ENCODE results near the gene ANKRD65. TPM values are rescaled to one million over a fixed set of nuclear protein-coding genes. Genes with fewer than 3 reads are reported as not detected.

ANKRD65 gene
- total and polyA plus RNA-seq, 2 donors (not counting 3 experiments of a cell fraction or from before 2014, with no cell fraction given): 0.15 to 0.38 TPM

DNA sequence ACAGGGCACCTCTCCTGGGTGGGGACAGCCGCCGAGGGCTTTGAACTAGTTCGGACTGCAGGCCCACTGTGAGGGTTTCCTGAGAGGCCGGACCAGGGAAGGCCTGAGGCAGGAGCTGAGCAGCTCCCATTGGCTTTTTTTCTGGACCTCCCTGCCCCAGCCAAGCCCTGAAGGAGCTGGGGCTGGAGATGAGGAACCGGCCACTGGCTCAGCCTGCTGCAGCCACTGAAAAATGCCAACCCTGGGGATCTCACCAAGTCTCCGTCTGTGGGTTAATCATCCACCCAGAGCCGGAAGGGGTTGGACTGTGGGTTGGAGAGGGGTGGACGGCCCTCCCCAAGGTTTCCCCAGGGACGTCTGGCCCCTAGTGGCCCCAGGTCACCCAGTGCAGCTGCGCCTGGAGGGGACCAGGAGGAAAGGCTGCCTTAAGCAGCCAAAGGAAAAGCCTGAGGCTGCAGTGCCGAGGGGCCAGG, 16.9 kb upstream of the ANKRD65 start:
- CTCF ChIA-PET: interaction anchor here (1.4 to 4.4 kb wide), 3 partner anchors 10 to 35 kb away, joined by 4 to 23 read pairs (median 7); no protein-coding TSS in a partner anchor
- no peak for FAIRE-seq

More for the DNA sequence above, 16.9 kb upstream of the ANKRD65 start:
- no peaks in the 10 kb centered on the region for H3K36me3 ChIP-seq (ENCODE audit: control insufficient read depth in 2 of 2, extremely low read depth in 1 of 2, insufficient read depth in 2 of 2, low read length in 2 of 2)
- no peak overlapping the region for H3K27ac ChIP-seq (ENCODE audit: insufficient read depth, low read depth, low read length)
- DNase-seq (ENCODE audit: low read depth, low spot score): no peak
- POLR2A ChIA-PET: no interaction called here
- H4K20me1 ChIP-seq (replicated peaks; ENCODE audit: control insufficient read depth, extremely low read depth, insufficient read depth, low read length): no peaks in the 10 kb centered on the region
- intact Hi-C loops (cut with micrococcal nuclease) (no loop called here), dilution Hi-C loops (cut with MboI; ENCODE audit: extremely low pct_ligation_motif_present, low sequenced_read_pairs) (no loop called here)
- H3K9me3 ChIP-seq (replicated peaks; ENCODE audit: control insufficient read depth, insufficient read depth, low read length): no peaks in the 10 kb centered on the region
- H3K9me1 ChIP-seq (replicated peaks; ENCODE audit: control insufficient read depth, extremely low read depth, insufficient read depth, low read length): no peaks in the 10 kb centered on the region
- TF ChIP-seq, protein P1, sequence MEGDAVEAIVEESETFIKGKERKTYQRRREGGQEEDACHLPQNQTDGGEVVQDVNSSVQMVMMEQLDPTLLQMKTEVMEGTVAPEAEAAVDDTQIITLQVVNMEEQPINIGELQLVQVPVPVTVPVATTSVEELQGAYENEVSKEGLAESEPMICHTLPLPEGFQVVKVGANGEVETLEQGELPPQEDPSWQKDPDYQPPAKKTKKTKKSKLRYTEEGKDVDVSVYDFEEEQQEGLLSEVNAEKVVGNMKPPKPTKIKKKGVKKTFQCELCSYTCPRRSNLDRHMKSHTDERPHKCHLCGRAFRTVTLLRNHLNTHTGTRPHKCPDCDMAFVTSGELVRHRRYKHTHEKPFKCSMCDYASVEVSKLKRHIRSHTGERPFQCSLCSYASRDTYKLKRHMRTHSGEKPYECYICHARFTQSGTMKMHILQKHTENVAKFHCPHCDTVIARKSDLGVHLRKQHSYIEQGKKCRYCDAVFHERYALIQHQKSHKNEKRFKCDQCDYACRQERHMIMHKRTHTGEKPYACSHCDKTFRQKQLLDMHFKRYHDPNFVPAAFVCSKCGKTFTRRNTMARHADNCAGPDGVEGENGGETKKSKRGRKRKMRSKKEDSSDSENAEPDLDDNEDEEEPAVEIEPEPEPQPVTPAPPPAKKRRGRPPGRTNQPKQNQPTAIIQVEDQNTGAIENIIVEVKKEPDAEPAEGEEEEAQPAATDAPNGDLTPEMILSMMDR (IDR thresholded peaks at IDR 0.05; ENCODE audit: extremely low read depth in 1 of 2, insufficient read depth in 1 of 2, low read depth in 1 of 2, low read length in 2 of 2): no peak
- TF ChIP-seq, protein P2, sequence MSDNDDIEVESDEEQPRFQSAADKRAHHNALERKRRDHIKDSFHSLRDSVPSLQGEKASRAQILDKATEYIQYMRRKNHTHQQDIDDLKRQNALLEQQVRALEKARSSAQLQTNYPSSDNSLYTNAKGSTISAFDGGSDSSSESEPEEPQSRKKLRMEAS (IDR thresholded peaks at IDR 0.05; ENCODE audit: insufficient read depth, insufficient read length): no peak
- no peak for TF ChIP-seq POLR2A (IDR thresholded peaks at IDR 0.05; ENCODE audit: low read depth, low read length)
- no peak for TF ChIP-seq GATA2 (IDR thresholded peaks at IDR 0.05; ENCODE audit: insufficient read depth, insufficient read length, low read depth, low read length)
- TF ChIP-seq MYC (IDR thresholded peaks at IDR 0.05; ENCODE audit: low read depth, low read length): no peak
- no peak for TF ChIP-seq JUN (IDR thresholded peaks at IDR 0.05; ENCODE audit: borderline replicate concordance, insufficient read depth, insufficient read length, low read depth)
- TF ChIP-seq EZH2 (IDR thresholded peaks at IDR 0.05; ENCODE audit: borderline replicate concordance, low read depth, low read length, severe bottlenecking): no peak
- no peak for TF ChIP-seq FOS (IDR thresholded peaks at IDR 0.05; ENCODE audit: borderline replicate concordance, insufficient read depth, low read length)
- no peak for TF ChIP-seq POLR2AphosphoS5 (IDR thresholded peaks at IDR 0.05; ENCODE audit: insufficient read depth, low read depth, low read length)
- H3K27me3 ChIP-seq (ENCODE audit: control insufficient read depth in 2 of 2, insufficient read depth in 2 of 2, low read length in 2 of 2): no peaks in the 10 kb centered on the region
- no TSS peak for BruUV-seq (replicated peaks)
- no peak overlapping the region for H3K4me3 ChIP-seq (replicated peaks in 1 of 3; ENCODE audit: insufficient read depth in 1 of 3, low read depth in 1 of 3, low read length in 3 of 3)
- no peak overlapping the region for H3K4me2 ChIP-seq (ENCODE audit: insufficient read depth, low read length)
- H3K4me1 ChIP-seq (ENCODE audit: control insufficient read depth, extremely low read depth, insufficient read depth, low read length): peaks cover 13% of the 10 kb centered on the region
- H3K79me2 ChIP-seq (ENCODE audit: control insufficient read depth, insufficient read depth, low read length): no peaks in the 10 kb centered on the region
- no peak overlapping the region for H2AFZ ChIP-seq (ENCODE audit: low read depth, low read length)
- H3K9ac ChIP-seq (replicated peaks; ENCODE audit: extremely low read depth, insufficient read depth, low read length): no peak overlapping the region
